Esophagus squamous epithelium (tissue), 4 donors: Measurements from ENCODE around the gene SPRED3.

Experiments
- POLR2A ChIP-seq, 4 donors: fragments of 450-650 bp; IDR thresholded peaks; one replicate each; pipeline ENCODE4 v1.6.1; 2017; ENCODE audit warnings: antibody characterized with exemption in 4 of 4, mild to moderate bottlenecking in 4 of 4, moderate library complexity in 3 of 4
- TF ChIP-seq, protein P1 (sequence below), 6 experiments: fragments of 450-650 bp in 4 of 6; fragments of 200-600 bp in 2 of 6; sonication (generic) in 2 of 6; IDR thresholded peaks; one replicate each; pipeline ENCODE4 v1.5.1; 2016 to 2019; ENCODE audit warnings: antibody characterized with exemption in 6 of 6, mild to moderate bottlenecking in 4 of 6, moderate library complexity in 4 of 6

DNA sequence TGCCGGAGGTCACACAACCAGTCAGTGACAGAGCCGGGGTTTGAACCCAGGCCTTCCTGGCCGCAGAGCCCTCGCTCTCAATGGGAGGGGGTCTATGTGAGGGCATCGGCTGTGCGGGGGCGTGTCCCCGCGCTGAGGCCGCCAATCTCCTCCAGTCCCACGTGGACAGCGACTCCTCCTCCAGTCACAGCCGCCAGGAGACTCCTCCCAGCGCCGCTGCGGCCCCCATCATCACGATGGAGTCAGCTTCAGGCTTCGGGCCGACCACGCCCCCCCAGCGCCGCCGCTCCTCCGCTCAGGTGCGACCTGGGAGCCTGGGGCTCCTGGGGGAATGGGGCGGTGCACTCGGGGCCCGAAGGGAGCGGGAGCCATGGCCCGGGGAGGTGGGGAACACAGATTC, 6.0 kb downstream of the SPRED3 start:
- TF ChIP-seq, protein P1, sequence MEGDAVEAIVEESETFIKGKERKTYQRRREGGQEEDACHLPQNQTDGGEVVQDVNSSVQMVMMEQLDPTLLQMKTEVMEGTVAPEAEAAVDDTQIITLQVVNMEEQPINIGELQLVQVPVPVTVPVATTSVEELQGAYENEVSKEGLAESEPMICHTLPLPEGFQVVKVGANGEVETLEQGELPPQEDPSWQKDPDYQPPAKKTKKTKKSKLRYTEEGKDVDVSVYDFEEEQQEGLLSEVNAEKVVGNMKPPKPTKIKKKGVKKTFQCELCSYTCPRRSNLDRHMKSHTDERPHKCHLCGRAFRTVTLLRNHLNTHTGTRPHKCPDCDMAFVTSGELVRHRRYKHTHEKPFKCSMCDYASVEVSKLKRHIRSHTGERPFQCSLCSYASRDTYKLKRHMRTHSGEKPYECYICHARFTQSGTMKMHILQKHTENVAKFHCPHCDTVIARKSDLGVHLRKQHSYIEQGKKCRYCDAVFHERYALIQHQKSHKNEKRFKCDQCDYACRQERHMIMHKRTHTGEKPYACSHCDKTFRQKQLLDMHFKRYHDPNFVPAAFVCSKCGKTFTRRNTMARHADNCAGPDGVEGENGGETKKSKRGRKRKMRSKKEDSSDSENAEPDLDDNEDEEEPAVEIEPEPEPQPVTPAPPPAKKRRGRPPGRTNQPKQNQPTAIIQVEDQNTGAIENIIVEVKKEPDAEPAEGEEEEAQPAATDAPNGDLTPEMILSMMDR (IDR thresholded peaks at IDR 0.05): no peak
- peak in 1 of 4 donors; percentile 16 for TF ChIP-seq POLR2A (IDR thresholded peaks at IDR 0.05)
